ENCODE results near the gene BBS2.

The BBS2 gene

GRCh38 chr16:56436258-56436657 lies 83.6 kb downstream of the BBS2 start:
- H3K27me3 ChIP-seq (ENCODE audit: control insufficient read depth in 5 of 5, insufficient read depth in 4 of 5, low read length in 5 of 5): no peaks in the 10 kb centered on the region
- no peak overlapping the region for H3K27ac ChIP-seq (ENCODE audit: low read depth, low read length)
- no peaks in the 10 kb centered on the region for H3K4me1 ChIP-seq (ENCODE audit: control insufficient read depth in 5 of 5, insufficient read depth in 5 of 5, low read length in 5 of 5)
- H3K36me3 ChIP-seq (ENCODE audit: control insufficient read depth in 5 of 5, insufficient read depth in 5 of 5, low read length in 5 of 5): peaks cover 32 to 57% (median 47%) of the 10 kb centered on the region in 5 donors
- no peak overlapping the region for H3K4me3 ChIP-seq (ENCODE audit: low read depth in 1 of 5, low read length in 5 of 5)
- H3K9me3 ChIP-seq (ENCODE audit: control insufficient read depth in 5 of 5, low read length in 5 of 5): no peaks in the 10 kb centered on the region
- H3K9ac ChIP-seq (ENCODE audit: low read length in 5 of 5): no peak overlapping the region

Measured in subcutaneous abdominal adipose tissue (tissue), 5 donors.